Measurements from ENCODE around the gene XRCC4. TPM values are rescaled to one million over a fixed set of nuclear protein-coding genes. Genes with fewer than 3 reads are reported as not detected.

XRCC4 gene
- total and polyA plus RNA-seq, 2 of the 13 experiments (the other 11 are each of a cell fraction or from before 2014, with no cell fraction given), result 2.8 to 12.6 TPM

GRCh38 chr5:83124593-83124992 lies 47.2 kb downstream of the XRCC4 start (continued):
- TF ChIP-seq ZNF597 (CRISPR knock-in tag; IDR thresholded peaks at IDR 0.05), result no peak
- no peak for TF ChIP-seq ZNF75D (CRISPR knock-in tag; IDR thresholded peaks at IDR 0.05; ENCODE audit: borderline replicate concordance)
- peak; percentile 34; the same call in 1 of the 2 replicates for TF ChIP-seq TFE3 (CRISPR knock-in tag; IDR thresholded peaks at IDR 0.05)
- no peak for TF ChIP-seq CBX5 (CRISPR knock-in tag; IDR thresholded peaks at IDR 0.05; ENCODE audit: borderline replicate concordance)
- peak; percentile 52; the same call in 1 of the 2 replicates for TF ChIP-seq YEATS2 (CRISPR knock-in tag; IDR thresholded peaks at IDR 0.05; ENCODE audit: borderline replicate concordance)
- no peak; the same call in none of the 2 replicates for TF ChIP-seq ZNF7 (CRISPR knock-in tag; IDR thresholded peaks at IDR 0.05)
- TF ChIP-seq ETV6 (CRISPR knock-in tag; conservative IDR thresholded peaks at IDR 0.05), result no peak
- TF ChIP-seq ZBTB20 (CRISPR knock-in tag; IDR thresholded peaks at IDR 0.05; ENCODE audit: borderline replicate concordance, low read depth), result peak; percentile 98
- no peak for TF ChIP-seq NR0B2 (CRISPR knock-in tag; IDR thresholded peaks at IDR 0.05)
- peak; percentile 75; the same call in 1 of the 2 replicates for TF ChIP-seq JUNB (CRISPR knock-in tag; IDR thresholded peaks at IDR 0.05; ENCODE audit: borderline replicate concordance)
- TF ChIP-seq ATAD3A (CRISPR knock-in tag; IDR thresholded peaks at IDR 0.05), result no peak
- TF ChIP-seq ZNF337 (CRISPR knock-in tag; IDR thresholded peaks at IDR 0.05; ENCODE audit: borderline replicate concordance, low read depth), result no peak
- TF ChIP-seq CHD2 (IDR thresholded peaks at IDR 0.05; ENCODE audit: low read depth, low read length), result no peak
- TF ChIP-seq THAP9 (CRISPR knock-in tag; IDR thresholded peaks at IDR 0.05; ENCODE audit: borderline replicate concordance), result no peak
- peak in 1 of 2 experiments; percentile 90; a peak in 2 of 4 replicates for TF ChIP-seq ATF4 (CRISPR knock-in tag; IDR thresholded peaks at IDR 0.05)
- no peak for TF ChIP-seq ATF6 (CRISPR knock-in tag; conservative IDR thresholded peaks at IDR 0.05)
- no peak for TF ChIP-seq RORA (CRISPR knock-in tag; IDR thresholded peaks at IDR 0.05)
- TF ChIP-seq SRSF9 (IDR thresholded peaks at IDR 0.05; ENCODE audit: borderline replicate concordance, insufficient read depth, low read depth, low read length, poor library complexity, severe bottlenecking), result no peak
- TF ChIP-seq ZNF552 (CRISPR knock-in tag; IDR thresholded peaks at IDR 0.05; ENCODE audit: borderline replicate concordance), result no peak
- no peak for TF ChIP-seq TAF15 (IDR thresholded peaks at IDR 0.05; ENCODE audit: low read depth, low read length, poor library complexity, severe bottlenecking)
- no peak for TF ChIP-seq ZNF143 (CRISPR knock-in tag; IDR thresholded peaks at IDR 0.05)
